HL-60 (cell line): Measurements from ENCODE around the gene FAM221B.

Source experiments
- GABPA ChIP-seq: IDR thresholded peaks from 2 replicates; pipeline ENCODE4 v1.6.1; 2012; ENCODE audit warnings: low read depth
- POLR2AphosphoS5 ChIP-seq: IDR thresholded peaks from 2 replicates; pipeline ENCODE4 v1.6.1; 2012; ENCODE audit warnings: low read depth
- TF ChIP-seq, protein P1 (sequence below): IDR thresholded peaks from one replicate; pipeline ENCODE4 v1.5.1; 2011; ENCODE audit warnings: low read length, control low read depth, inconsistent platforms; ENCODE audit not compliant: insufficient read depth

GRCh38 chr9:35858458-35858857 lies 29.9 kb upstream of the FAM221B start:
- TF ChIP-seq, protein P1, sequence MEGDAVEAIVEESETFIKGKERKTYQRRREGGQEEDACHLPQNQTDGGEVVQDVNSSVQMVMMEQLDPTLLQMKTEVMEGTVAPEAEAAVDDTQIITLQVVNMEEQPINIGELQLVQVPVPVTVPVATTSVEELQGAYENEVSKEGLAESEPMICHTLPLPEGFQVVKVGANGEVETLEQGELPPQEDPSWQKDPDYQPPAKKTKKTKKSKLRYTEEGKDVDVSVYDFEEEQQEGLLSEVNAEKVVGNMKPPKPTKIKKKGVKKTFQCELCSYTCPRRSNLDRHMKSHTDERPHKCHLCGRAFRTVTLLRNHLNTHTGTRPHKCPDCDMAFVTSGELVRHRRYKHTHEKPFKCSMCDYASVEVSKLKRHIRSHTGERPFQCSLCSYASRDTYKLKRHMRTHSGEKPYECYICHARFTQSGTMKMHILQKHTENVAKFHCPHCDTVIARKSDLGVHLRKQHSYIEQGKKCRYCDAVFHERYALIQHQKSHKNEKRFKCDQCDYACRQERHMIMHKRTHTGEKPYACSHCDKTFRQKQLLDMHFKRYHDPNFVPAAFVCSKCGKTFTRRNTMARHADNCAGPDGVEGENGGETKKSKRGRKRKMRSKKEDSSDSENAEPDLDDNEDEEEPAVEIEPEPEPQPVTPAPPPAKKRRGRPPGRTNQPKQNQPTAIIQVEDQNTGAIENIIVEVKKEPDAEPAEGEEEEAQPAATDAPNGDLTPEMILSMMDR, result no peak
- TF ChIP-seq POLR2AphosphoS5 (no peak), GABPA (no peak)
